ENCODE measurements around the gene FHIP1B. TPM values are rescaled to one million over a fixed set of nuclear protein-coding genes. Genes with fewer than 3 reads are reported as not detected.
A peak's percentile ranks its signal among the peaks of the same experiment; 100 is the strongest.
"Not testable (repeated sequence)": the region's sequence is repeated elsewhere in the genome, so short reads cannot be mapped to it uniquely, and the experiment has no call there.

The FHIP1B gene
- polyA plus RNA-seq (2012; ENCODE audit: insufficient read depth, insufficient read length) = 22.6 TPM

- H3K4me3 ChIP-seq (ENCODE audit: low read length) = peak within 1 kb of the TSS; percentile 98
Measured at GRCh38 chr11:6234387-6235107, at the start of gene FHIP1B. TSS of gene FHIP1B (minus strand) at chr11:6234636. CDS start at chr11:6224516, 10,120 bp downstream.

GRCh38 chr11:6283453-6284023 is 49.1 kb upstream of the FHIP1B start:
- no peak overlapping the region for H3K4me3 ChIP-seq (ENCODE audit: low read length)
- no peak for DNase-seq (ENCODE audit: low read depth, low spot score)

More at GRCh38 chr11:6234387-6235107, at the start of gene FHIP1B:
- peak; percentile 99 for DNase-seq (ENCODE audit: low read depth, low spot score)

- not testable (repeated sequence) for DNase-seq (ENCODE audit: low read depth, low spot score); H3K4me3 ChIP-seq (ENCODE audit: low read length)
Measured at GRCh38 chr11:6280809-6281208, 46.4 kb upstream of the FHIP1B start.

- no peak overlapping the region for H3K4me3 ChIP-seq (ENCODE audit: low read length)
Measured at GRCh38 chr11:6273188-6273587, 38.8 kb upstream of the FHIP1B start.

GRCh38 chr11:6271598-6271997 is 37.2 kb upstream of the FHIP1B start:
- no peak overlapping the region for H3K4me3 ChIP-seq (ENCODE audit: low read length)
- DNase-seq (ENCODE audit: low read depth, low spot score) = no peak

More at GRCh38 chr11:6273188-6273587, 38.8 kb upstream of the FHIP1B start:
- DNase-seq (ENCODE audit: low read depth, low spot score) = no peak

- H3K4me3 ChIP-seq (ENCODE audit: low read length) = no peak overlapping the region
- DNase-seq (ENCODE audit: low read depth, low spot score) = no peak
Measured at GRCh38 chr11:6270584-6271246, 36.3 kb upstream of the FHIP1B start.

- no peak for DNase-seq (ENCODE audit: low read depth, low spot score)
- H3K4me3 ChIP-seq (ENCODE audit: low read length) = no peak overlapping the region
Measured at GRCh38 chr11:6269994-6270393, 35.6 kb upstream of the FHIP1B start.

GRCh38 chr11:6268820-6269219 is 34.4 kb upstream of the FHIP1B start:
- H3K4me3 ChIP-seq (ENCODE audit: low read length) = no peak overlapping the region
- DNase-seq (ENCODE audit: low read depth, low spot score) = no peak

- no peak overlapping the region for H3K4me3 ChIP-seq (ENCODE audit: low read length)
- DNase-seq (ENCODE audit: low read depth, low spot score) = no peak
Measured at GRCh38 chr11:6263662-6264061, 29.2 kb upstream of the FHIP1B start.

GRCh38 chr11:6260207-6260726 is 25.8 kb upstream of the FHIP1B start:
- no peak for DNase-seq (ENCODE audit: low read depth, low spot score)
- H3K4me3 ChIP-seq (ENCODE audit: low read length) = no peak overlapping the region

- no peak overlapping the region for H3K4me3 ChIP-seq (ENCODE audit: low read length)
- no peak for DNase-seq (ENCODE audit: low read depth, low spot score)
Measured at GRCh38 chr11:6258571-6259081, 24.2 kb upstream of the FHIP1B start.

- no peak for DNase-seq (ENCODE audit: low read depth, low spot score)
- no peak overlapping the region for H3K4me3 ChIP-seq (ENCODE audit: low read length)
Measured at GRCh38 chr11:6258141-6258540, 23.7 kb upstream of the FHIP1B start.

- H3K4me3 ChIP-seq (ENCODE audit: low read length) = no peak overlapping the region
- no peak for DNase-seq (ENCODE audit: low read depth, low spot score)
Measured at GRCh38 chr11:6253197-6253596, 18.8 kb upstream of the FHIP1B start.

GRCh38 chr11:6251990-6252473 is 17.6 kb upstream of the FHIP1B start:
- no peak overlapping the region for H3K4me3 ChIP-seq (ENCODE audit: low read length)
- DNase-seq (ENCODE audit: low read depth, low spot score) = no peak

- no peak overlapping the region for H3K4me3 ChIP-seq (ENCODE audit: low read length)
- peak; percentile 32 for DNase-seq (ENCODE audit: low read depth, low spot score)
Measured at GRCh38 chr11:6251120-6251733, 16.8 kb upstream of the FHIP1B start.

- H3K4me3 ChIP-seq (ENCODE audit: low read length) = no peak overlapping the region
- DNase-seq (ENCODE audit: low read depth, low spot score) = no peak
Measured at GRCh38 chr11:6249770-6250555, 15.5 kb upstream of the FHIP1B start.

GRCh38 chr11:6248897-6249296 is 14.5 kb upstream of the FHIP1B start:
- DNase-seq (ENCODE audit: low read depth, low spot score); H3K4me3 ChIP-seq (ENCODE audit: low read length): not testable (repeated sequence)

GRCh38 chr11:6248248-6248647 is 13.8 kb upstream of the FHIP1B start:
- no peak for DNase-seq (ENCODE audit: low read depth, low spot score)
- no peak overlapping the region for H3K4me3 ChIP-seq (ENCODE audit: low read length)

Data from Jurkat, Clone E6-1 (cell line).